Mammary epithelial cell (primary cell): ENCODE data around the gene ZNF236.

Experiments
- EZH2 ChIP-seq: IDR thresholded peaks from 2 replicates; pipeline ENCODE4 v1.6.1; 2012; ENCODE audit warnings: low read length, inconsistent platforms, borderline replicate concordance
- TF ChIP-seq, protein P1 (sequence below), 2 donors: IDR thresholded peaks in 1 of 2; conservative IDR thresholded peaks in 1 of 2; 2 replicates each; pipeline ENCODE4 v1.5.1; 2011 to 2012; ENCODE audit warnings: inconsistent platforms in 2 of 2, low read length in 2 of 2, mild to moderate bottlenecking in 2 of 2, control low read depth in 1 of 2, low read depth in 1 of 2; ENCODE audit not compliant: insufficient read depth in 1 of 2; ENCODE audit errors: extremely low read depth in 1 of 2

- TF ChIP-seq, protein P1, sequence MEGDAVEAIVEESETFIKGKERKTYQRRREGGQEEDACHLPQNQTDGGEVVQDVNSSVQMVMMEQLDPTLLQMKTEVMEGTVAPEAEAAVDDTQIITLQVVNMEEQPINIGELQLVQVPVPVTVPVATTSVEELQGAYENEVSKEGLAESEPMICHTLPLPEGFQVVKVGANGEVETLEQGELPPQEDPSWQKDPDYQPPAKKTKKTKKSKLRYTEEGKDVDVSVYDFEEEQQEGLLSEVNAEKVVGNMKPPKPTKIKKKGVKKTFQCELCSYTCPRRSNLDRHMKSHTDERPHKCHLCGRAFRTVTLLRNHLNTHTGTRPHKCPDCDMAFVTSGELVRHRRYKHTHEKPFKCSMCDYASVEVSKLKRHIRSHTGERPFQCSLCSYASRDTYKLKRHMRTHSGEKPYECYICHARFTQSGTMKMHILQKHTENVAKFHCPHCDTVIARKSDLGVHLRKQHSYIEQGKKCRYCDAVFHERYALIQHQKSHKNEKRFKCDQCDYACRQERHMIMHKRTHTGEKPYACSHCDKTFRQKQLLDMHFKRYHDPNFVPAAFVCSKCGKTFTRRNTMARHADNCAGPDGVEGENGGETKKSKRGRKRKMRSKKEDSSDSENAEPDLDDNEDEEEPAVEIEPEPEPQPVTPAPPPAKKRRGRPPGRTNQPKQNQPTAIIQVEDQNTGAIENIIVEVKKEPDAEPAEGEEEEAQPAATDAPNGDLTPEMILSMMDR (conservative IDR thresholded peaks at IDR 0.05 in 1 of 2, IDR thresholded peaks at IDR 0.05 in 1 of 2; ENCODE audit: extremely low read depth in 1 of 2, insufficient read depth in 1 of 2, low read depth in 1 of 2, low read length in 2 of 2): no peak
- no peak for TF ChIP-seq EZH2
Measured at GRCh38 chr18:76819411-76820136, 2.8 kb upstream of the ZNF236 start.
